ENCODE measurements around the gene RPS24. TPM values are rescaled to one million over a fixed set of nuclear protein-coding genes. Genes with fewer than 3 reads are reported as not detected.

The RPS24 gene
- total and polyA plus RNA-seq, 9 of the 15 experiments (the other 6 are each of a cell fraction or from before 2014, with no cell fraction given) = 1,947 to 7,307 (median 5,944) TPM

DNA sequence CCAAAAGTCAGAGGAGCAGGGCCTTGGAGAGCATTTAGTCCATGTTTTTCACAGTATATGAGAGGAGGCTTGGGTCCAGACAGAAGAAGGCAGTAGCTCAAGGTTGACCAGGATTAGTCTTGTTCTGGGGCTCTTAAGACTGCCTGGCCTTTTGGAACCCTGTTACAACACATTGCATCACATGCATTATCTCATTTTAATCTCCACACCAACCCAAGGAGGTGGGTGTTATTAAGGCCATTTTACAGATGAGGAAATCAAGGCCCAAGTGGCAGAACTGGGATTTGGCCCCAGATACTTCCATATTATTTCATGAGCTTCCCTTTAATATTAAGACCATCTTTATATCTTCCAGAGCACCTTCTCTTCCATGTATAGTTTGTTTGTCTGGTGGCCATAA lies 38.8 kb downstream of the RPS24 start (continued):
- TF ChIP-seq, protein P1, sequence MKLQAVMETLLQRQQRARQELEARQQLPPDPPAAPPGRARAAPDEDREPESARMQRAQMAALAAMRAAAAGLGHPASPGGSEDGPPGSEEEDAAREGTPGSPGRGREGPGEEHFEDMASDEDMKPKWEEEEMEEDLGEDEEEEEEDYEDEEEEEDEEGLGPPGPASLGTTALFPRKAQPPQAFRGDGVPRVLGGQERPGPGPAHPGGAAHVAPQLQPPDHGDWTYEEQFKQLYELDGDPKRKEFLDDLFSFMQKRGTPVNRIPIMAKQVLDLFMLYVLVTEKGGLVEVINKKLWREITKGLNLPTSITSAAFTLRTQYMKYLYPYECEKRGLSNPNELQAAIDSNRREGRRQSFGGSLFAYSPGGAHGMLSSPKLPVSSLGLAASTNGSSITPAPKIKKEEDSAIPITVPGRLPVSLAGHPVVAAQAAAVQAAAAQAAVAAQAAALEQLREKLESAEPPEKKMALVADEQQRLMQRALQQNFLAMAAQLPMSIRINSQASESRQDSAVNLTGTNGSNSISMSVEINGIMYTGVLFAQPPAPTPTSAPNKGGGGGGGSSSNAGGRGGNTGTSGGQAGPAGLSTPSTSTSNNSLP (IDR thresholded peaks at IDR 0.05; ENCODE audit: borderline replicate concordance, low read depth, low read length) = no peak
- TF ChIP-seq ATF7 (IDR thresholded peaks at IDR 0.05) (peak; percentile 29; the same call in 1 of the 2 replicates), ZNF57 (CRISPR knock-in tag; IDR thresholded peaks at IDR 0.05) (no peak), NR4A1 (CRISPR knock-in tag; IDR thresholded peaks at IDR 0.05) (no peak), NR4A1 (tag; IDR thresholded peaks at IDR 0.05) (no peak)
- TF ChIP-seq, protein P2, sequence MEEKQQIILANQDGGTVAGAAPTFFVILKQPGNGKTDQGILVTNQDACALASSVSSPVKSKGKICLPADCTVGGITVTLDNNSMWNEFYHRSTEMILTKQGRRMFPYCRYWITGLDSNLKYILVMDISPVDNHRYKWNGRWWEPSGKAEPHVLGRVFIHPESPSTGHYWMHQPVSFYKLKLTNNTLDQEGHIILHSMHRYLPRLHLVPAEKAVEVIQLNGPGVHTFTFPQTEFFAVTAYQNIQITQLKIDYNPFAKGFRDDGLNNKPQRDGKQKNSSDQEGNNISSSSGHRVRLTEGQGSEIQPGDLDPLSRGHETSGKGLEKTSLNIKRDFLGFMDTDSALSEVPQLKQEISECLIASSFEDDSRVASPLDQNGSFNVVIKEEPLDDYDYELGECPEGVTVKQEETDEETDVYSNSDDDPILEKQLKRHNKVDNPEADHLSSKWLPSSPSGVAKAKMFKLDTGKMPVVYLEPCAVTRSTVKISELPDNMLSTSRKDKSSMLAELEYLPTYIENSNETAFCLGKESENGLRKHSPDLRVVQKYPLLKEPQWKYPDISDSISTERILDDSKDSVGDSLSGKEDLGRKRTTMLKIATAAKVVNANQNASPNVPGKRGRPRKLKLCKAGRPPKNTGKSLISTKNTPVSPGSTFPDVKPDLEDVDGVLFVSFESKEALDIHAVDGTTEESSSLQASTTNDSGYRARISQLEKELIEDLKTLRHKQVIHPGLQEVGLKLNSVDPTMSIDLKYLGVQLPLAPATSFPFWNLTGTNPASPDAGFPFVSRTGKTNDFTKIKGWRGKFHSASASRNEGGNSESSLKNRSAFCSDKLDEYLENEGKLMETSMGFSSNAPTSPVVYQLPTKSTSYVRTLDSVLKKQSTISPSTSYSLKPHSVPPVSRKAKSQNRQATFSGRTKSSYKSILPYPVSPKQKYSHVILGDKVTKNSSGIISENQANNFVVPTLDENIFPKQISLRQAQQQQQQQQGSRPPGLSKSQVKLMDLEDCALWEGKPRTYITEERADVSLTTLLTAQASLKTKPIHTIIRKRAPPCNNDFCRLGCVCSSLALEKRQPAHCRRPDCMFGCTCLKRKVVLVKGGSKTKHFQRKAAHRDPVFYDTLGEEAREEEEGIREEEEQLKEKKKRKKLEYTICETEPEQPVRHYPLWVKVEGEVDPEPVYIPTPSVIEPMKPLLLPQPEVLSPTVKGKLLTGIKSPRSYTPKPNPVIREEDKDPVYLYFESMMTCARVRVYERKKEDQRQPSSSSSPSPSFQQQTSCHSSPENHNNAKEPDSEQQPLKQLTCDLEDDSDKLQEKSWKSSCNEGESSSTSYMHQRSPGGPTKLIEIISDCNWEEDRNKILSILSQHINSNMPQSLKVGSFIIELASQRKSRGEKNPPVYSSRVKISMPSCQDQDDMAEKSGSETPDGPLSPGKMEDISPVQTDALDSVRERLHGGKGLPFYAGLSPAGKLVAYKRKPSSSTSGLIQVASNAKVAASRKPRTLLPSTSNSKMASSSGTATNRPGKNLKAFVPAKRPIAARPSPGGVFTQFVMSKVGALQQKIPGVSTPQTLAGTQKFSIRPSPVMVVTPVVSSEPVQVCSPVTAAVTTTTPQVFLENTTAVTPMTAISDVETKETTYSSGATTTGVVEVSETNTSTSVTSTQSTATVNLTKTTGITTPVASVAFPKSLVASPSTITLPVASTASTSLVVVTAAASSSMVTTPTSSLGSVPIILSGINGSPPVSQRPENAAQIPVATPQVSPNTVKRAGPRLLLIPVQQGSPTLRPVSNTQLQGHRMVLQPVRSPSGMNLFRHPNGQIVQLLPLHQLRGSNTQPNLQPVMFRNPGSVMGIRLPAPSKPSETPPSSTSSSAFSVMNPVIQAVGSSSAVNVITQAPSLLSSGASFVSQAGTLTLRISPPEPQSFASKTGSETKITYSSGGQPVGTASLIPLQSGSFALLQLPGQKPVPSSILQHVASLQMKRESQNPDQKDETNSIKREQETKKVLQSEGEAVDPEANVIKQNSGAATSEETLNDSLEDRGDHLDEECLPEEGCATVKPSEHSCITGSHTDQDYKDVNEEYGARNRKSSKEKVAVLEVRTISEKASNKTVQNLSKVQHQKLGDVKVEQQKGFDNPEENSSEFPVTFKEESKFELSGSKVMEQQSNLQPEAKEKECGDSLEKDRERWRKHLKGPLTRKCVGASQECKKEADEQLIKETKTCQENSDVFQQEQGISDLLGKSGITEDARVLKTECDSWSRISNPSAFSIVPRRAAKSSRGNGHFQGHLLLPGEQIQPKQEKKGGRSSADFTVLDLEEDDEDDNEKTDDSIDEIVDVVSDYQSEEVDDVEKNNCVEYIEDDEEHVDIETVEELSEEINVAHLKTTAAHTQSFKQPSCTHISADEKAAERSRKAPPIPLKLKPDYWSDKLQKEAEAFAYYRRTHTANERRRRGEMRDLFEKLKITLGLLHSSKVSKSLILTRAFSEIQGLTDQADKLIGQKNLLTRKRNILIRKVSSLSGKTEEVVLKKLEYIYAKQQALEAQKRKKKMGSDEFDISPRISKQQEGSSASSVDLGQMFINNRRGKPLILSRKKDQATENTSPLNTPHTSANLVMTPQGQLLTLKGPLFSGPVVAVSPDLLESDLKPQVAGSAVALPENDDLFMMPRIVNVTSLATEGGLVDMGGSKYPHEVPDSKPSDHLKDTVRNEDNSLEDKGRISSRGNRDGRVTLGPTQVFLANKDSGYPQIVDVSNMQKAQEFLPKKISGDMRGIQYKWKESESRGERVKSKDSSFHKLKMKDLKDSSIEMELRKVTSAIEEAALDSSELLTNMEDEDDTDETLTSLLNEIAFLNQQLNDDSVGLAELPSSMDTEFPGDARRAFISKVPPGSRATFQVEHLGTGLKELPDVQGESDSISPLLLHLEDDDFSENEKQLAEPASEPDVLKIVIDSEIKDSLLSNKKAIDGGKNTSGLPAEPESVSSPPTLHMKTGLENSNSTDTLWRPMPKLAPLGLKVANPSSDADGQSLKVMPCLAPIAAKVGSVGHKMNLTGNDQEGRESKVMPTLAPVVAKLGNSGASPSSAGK (IDR thresholded peaks at IDR 0.05) = no peak

Data from K562 (cell line).